NOMO-1 (cell line): Measurements from ENCODE around the gene RAPGEF5.
A peak's percentile ranks its signal among the peaks of the same experiment; 100 is the strongest.

Source experiments
- DNase-seq, 2 experiments: peaks; one replicate each; lab custom pipeline; 2025; ENCODE audit not compliant: unreplicated experiment in 2 of 2; lab: John Stamatoyannopoulos, UW

The RAPGEF5 gene

GRCh38 chr7:22129166-22129565 is 227.8 kb downstream of the RAPGEF5 start:
- no peak for DNase-seq

GRCh38 chr7:22128528-22128920 is 228.4 kb downstream of the RAPGEF5 start:
- no peak for DNase-seq

- DNase-seq = no peak
Measured at GRCh38 chr7:22127835-22128527, 229.0 kb downstream of the RAPGEF5 start.

- DNase-seq = no peak
Measured at GRCh38 chr7:22125436-22125835, 231.5 kb downstream of the RAPGEF5 start.

GRCh38 chr7:22124941-22125340 is 232.0 kb downstream of the RAPGEF5 start:
- no peak for DNase-seq

- no peak for DNase-seq
Measured at GRCh38 chr7:22123139-22123538, 233.8 kb downstream of the RAPGEF5 start.

GRCh38 chr7:22121702-22122474 is 235.1 kb downstream of the RAPGEF5 start:
- no peak for DNase-seq

GRCh38 chr7:22120391-22121053 is 236.4 kb downstream of the RAPGEF5 start:
- DNase-seq = no peak

- DNase-seq = no peak
Measured at GRCh38 chr7:22117222-22117621, 239.7 kb downstream of the RAPGEF5 start.

GRCh38 chr7:22116451-22117030 is 240.4 kb downstream of the RAPGEF5 start:
- DNase-seq = no peak

- no peak for DNase-seq
Measured at GRCh38 chr7:22115689-22116088, 241.3 kb downstream of the RAPGEF5 start.

- DNase-seq = no peak
Measured at GRCh38 chr7:22114440-22114981, 242.4 kb downstream of the RAPGEF5 start.

- no peak for DNase-seq
Measured at GRCh38 chr7:22113041-22113440, 243.9 kb downstream of the RAPGEF5 start.

GRCh38 chr7:22111661-22112060 is 245.3 kb downstream of the RAPGEF5 start:
- no peak for DNase-seq

GRCh38 chr7:22110881-22111280 is 246.1 kb downstream of the RAPGEF5 start:
- no peak for DNase-seq

- DNase-seq = peak; percentile 23 to 77
Measured at GRCh38 chr7:22110227-22110839, 246.6 kb downstream of the RAPGEF5 start.

GRCh38 chr7:22109761-22110160 is 247.2 kb downstream of the RAPGEF5 start:
- no peak for DNase-seq

GRCh38 chr7:22108151-22108845 is 248.7 kb downstream of the RAPGEF5 start:
- no peak for DNase-seq

GRCh38 chr7:22105550-22105949 is 251.4 kb downstream of the RAPGEF5 start:
- no peak for DNase-seq
